ENCODE data around the gene PTPRF. TPM values are rescaled to one million over a fixed set of nuclear protein-coding genes. Genes with fewer than 3 reads are reported as not detected.

The PTPRF gene
- total and polyA plus RNA-seq, 2 donors = 26.0 to 40.6 TPM

- DNase-seq (ENCODE audit: low read depth in 6 of 9, low spot score in 9 of 9) = no peak
- no peaks in the 10 kb centered on the region for H3K36me3 ChIP-seq (ENCODE audit: control insufficient read depth in 2 of 2, insufficient read depth in 2 of 2, low read length in 1 of 2)
- peaks cover 0 to 2% of the 10 kb centered on the region in 2 donors for H3K9me3 ChIP-seq (ENCODE audit: control insufficient read depth in 2 of 2, insufficient read depth in 1 of 2, low read length in 1 of 2)
- no peak overlapping the region for H3K27ac ChIP-seq (ENCODE audit: low read depth in 1 of 2, low read length in 1 of 2)
- WGBS = 93% methylated on average over 12 of the region's 12 CpGs
- H3K4me1 ChIP-seq (ENCODE audit: control insufficient read depth in 2 of 2, insufficient read depth in 2 of 2, low read length in 2 of 2) = no peaks in the 10 kb centered on the region
- H3K4me3 ChIP-seq (ENCODE audit: low read length in 2 of 2) = no peak overlapping the region
- H3K27me3 ChIP-seq (ENCODE audit: control insufficient read depth in 2 of 2, insufficient read depth in 1 of 2, low read length in 1 of 2) = peaks cover 0 to 2% of the 10 kb centered on the region in 2 donors
Observed at GRCh38 chr1:43509740-43510375, 20.8 kb upstream of the PTPRF start.

DNA sequence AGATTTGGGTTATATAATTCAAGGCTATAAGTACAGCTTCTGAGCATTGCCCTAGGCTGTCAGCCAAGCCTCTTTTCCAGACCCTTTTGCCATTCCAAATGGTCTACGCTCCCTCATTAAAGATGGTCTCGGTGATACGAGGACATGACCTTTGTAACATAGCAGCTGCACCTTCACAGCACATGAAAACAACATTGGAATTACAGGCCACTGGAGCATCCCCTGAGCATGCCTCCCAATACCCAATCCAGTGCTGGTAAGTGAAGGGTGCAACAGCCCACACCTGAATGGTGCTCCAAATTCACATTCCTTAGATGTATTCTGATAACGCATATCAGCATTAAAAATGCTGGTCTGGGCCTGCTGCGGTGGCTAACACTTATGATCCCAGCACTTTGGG, 20.1 kb upstream of the PTPRF start:
- H3K9me3 ChIP-seq (ENCODE audit: control insufficient read depth in 2 of 2, insufficient read depth in 1 of 2, low read length in 1 of 2) = peaks cover 0 to 4% of the 10 kb centered on the region in 2 donors
- H3K36me3 ChIP-seq (ENCODE audit: control insufficient read depth in 2 of 2, insufficient read depth in 2 of 2, low read length in 1 of 2) = no peaks in the 10 kb centered on the region
- no peak for DNase-seq (ENCODE audit: low read depth in 6 of 9, low spot score in 9 of 9)
- H3K27ac ChIP-seq (ENCODE audit: low read depth in 1 of 2, low read length in 1 of 2) = no peak overlapping the region
- H3K4me1 ChIP-seq (ENCODE audit: control insufficient read depth in 2 of 2, insufficient read depth in 2 of 2, low read length in 2 of 2) = no peaks in the 10 kb centered on the region
- 98% methylated on average over 5 of the region's 5 CpGs for WGBS
- H3K27me3 ChIP-seq (ENCODE audit: control insufficient read depth in 2 of 2, insufficient read depth in 1 of 2, low read length in 1 of 2) = peaks cover 0 to 2% of the 10 kb centered on the region in 2 donors
- H3K4me3 ChIP-seq (ENCODE audit: low read length in 2 of 2) = no peak overlapping the region

DNA sequence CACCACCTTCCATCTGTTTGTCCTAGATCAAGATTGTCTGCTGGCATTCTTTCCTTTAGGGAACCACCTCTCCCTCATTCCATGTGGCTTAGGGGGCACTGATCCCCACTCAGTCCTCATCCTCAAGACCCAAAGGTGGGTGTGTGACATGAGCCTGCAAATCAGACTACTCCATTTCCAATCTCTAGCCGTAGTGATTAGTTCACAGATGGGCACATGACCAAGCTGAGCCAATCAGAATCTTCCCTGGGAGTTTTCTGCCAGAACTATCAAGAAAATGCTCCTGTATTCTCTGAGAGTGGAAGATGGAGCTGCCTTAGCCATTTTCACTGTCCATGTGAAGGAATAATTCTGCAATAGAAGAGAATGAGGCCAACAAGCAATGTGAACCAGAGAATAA, 19.3 kb upstream of the PTPRF start:
- 92% methylated on average over 1 of the region's 1 CpG for WGBS

DNA sequence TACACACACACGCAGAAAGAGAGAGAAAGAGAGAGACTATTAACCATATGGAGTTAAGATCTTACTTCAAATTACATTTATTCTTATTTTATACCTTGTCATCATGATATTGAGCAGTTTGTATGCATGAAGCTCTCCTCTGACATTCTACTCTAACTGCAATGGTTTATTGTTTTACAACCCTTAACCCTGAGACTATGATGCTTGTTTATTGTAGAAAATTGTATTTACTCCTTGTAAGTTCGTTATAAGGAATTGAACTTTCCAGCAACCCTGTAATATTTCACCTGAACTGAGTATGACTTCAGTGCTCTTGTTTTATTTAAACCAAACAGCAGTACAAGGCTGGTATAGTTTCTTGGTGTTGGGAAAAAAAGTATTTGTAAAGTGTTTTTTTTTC, 18.6 kb upstream of the PTPRF start:
- Histone ChIP-seq H3K27ac (ENCODE audit: low read depth in 1 of 2, low read length in 1 of 2) (no peak overlapping the region), H3K36me3 (ENCODE audit: control insufficient read depth in 2 of 2, insufficient read depth in 2 of 2, low read length in 1 of 2) (no peaks in the 10 kb centered on the region), H3K9me3 (ENCODE audit: control insufficient read depth in 2 of 2, insufficient read depth in 1 of 2, low read length in 1 of 2) (peaks cover 0 to 4% of the 10 kb centered on the region in 2 donors), H3K4me3 (ENCODE audit: low read length in 2 of 2) (no peak overlapping the region), H3K27me3 (ENCODE audit: control insufficient read depth in 2 of 2, insufficient read depth in 1 of 2, low read length in 1 of 2) (peaks cover 0 to 2% of the 10 kb centered on the region in 2 donors), H3K4me1 (ENCODE audit: control insufficient read depth in 2 of 2, insufficient read depth in 2 of 2, low read length in 2 of 2) (no peaks in the 10 kb centered on the region)
- WGBS = 96% methylated on average over 2 of the region's 2 CpGs
- no peak for DNase-seq (ENCODE audit: low read depth in 6 of 9, low spot score in 9 of 9)

More for the DNA sequence above, 19.3 kb upstream of the PTPRF start:
- Histone ChIP-seq H3K9me3 (ENCODE audit: control insufficient read depth in 2 of 2, insufficient read depth in 1 of 2, low read length in 1 of 2) (peaks cover 0 to 4% of the 10 kb centered on the region in 2 donors), H3K27me3 (ENCODE audit: control insufficient read depth in 2 of 2, insufficient read depth in 1 of 2, low read length in 1 of 2) (peaks cover 0 to 2% of the 10 kb centered on the region in 2 donors), H3K36me3 (ENCODE audit: control insufficient read depth in 2 of 2, insufficient read depth in 2 of 2, low read length in 1 of 2) (no peaks in the 10 kb centered on the region), H3K27ac (ENCODE audit: low read depth in 1 of 2, low read length in 1 of 2) (no peak overlapping the region), H3K4me3 (ENCODE audit: low read length in 2 of 2) (no peak overlapping the region), H3K4me1 (ENCODE audit: control insufficient read depth in 2 of 2, insufficient read depth in 2 of 2, low read length in 2 of 2) (no peaks in the 10 kb centered on the region)
- DNase-seq (ENCODE audit: low read depth in 6 of 9, low spot score in 9 of 9) = no peak

- Histone ChIP-seq H3K9me3 (ENCODE audit: control insufficient read depth in 2 of 2, insufficient read depth in 1 of 2, low read length in 1 of 2) (peaks cover 0 to 4% of the 10 kb centered on the region in 2 donors), H3K4me1 (ENCODE audit: control insufficient read depth in 2 of 2, insufficient read depth in 2 of 2, low read length in 2 of 2) (no peaks in the 10 kb centered on the region), H3K36me3 (ENCODE audit: control insufficient read depth in 2 of 2, insufficient read depth in 2 of 2, low read length in 1 of 2) (no peaks in the 10 kb centered on the region), H3K27ac (ENCODE audit: low read depth in 1 of 2, low read length in 1 of 2) (no peak overlapping the region), H3K27me3 (ENCODE audit: control insufficient read depth in 2 of 2, insufficient read depth in 1 of 2, low read length in 1 of 2) (peaks cover 0 to 2% of the 10 kb centered on the region in 2 donors), H3K4me3 (ENCODE audit: low read length in 2 of 2) (no peak overlapping the region)
- WGBS = 97% methylated on average over 6 of the region's 6 CpGs
- DNase-seq (ENCODE audit: low read depth in 6 of 9, low spot score in 9 of 9) = no peak
Observed at GRCh38 chr1:43512681-43513080, 18.0 kb upstream of the PTPRF start.

GRCh38 chr1:43513471-43514173, 17.1 kb upstream of the PTPRF start:
- no peaks in the 10 kb centered on the region for H3K4me1 ChIP-seq (ENCODE audit: control insufficient read depth in 2 of 2, insufficient read depth in 2 of 2, low read length in 2 of 2)
- 92% methylated on average over 5 of the region's 5 CpGs for WGBS
- peaks cover 0 to 2% of the 10 kb centered on the region in 2 donors for H3K27me3 ChIP-seq (ENCODE audit: control insufficient read depth in 2 of 2, insufficient read depth in 1 of 2, low read length in 1 of 2)
- H3K36me3 ChIP-seq (ENCODE audit: control insufficient read depth in 2 of 2, insufficient read depth in 2 of 2, low read length in 1 of 2) = no peaks in the 10 kb centered on the region
- DNase-seq (ENCODE audit: low read depth in 6 of 9, low spot score in 9 of 9) = no peak
- peaks cover 0 to 4% of the 10 kb centered on the region in 2 donors for H3K9me3 ChIP-seq (ENCODE audit: control insufficient read depth in 2 of 2, insufficient read depth in 1 of 2, low read length in 1 of 2)
- H3K4me3 ChIP-seq (ENCODE audit: low read length in 2 of 2) = no peak overlapping the region
- no peak overlapping the region for H3K27ac ChIP-seq (ENCODE audit: low read depth in 1 of 2, low read length in 1 of 2)

DNA sequence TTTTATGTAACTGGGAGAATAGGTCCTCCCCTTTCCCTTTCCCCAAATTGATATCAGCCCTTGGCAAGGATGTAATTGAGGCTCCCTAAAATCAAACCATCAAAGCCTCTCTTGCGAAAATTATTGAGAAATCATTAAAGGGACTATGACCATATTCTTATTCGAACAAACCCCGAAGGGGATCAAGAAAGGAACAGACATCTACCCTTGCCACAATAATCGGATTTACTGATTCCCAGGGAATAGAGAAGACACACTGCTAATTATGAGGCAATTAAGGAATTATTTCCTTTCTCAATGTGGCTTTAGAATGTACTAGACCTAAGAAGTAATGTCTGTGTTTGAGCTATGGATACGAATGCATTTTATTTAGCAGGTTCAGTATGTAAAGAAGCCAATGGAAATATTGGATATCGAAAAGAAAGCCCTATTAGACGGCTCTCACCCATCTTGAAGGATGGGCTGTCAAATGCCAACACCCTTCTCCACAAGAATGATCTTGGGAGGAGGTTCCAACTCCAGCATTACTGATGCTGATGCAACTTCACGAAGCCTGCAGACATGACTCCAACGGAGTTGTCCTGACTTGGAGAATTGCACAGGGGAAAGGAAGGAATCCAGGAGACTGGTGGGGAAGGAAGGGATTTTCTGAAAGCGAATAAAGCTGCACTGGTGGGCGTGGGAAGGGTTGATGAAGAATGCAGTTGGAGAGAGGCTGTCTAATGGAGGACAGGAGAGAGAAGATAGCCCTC, 11.6 kb upstream of the PTPRF start:
- DNase-seq (ENCODE audit: low read depth in 6 of 9, low spot score in 9 of 9) = no peak
- H3K27me3 ChIP-seq (ENCODE audit: control insufficient read depth in 2 of 2, insufficient read depth in 1 of 2, low read length in 1 of 2) = peaks cover 0 to 24% of the 10 kb centered on the region in 2 donors

GRCh38 chr1:43520100-43520778, 10.4 kb upstream of the PTPRF start:
- Histone ChIP-seq H3K27ac (ENCODE audit: low read depth in 1 of 2, low read length in 1 of 2) (no peak overlapping the region), H3K4me3 (ENCODE audit: low read length in 2 of 2) (no peak overlapping the region), H3K9me3 (ENCODE audit: control insufficient read depth in 2 of 2, insufficient read depth in 1 of 2, low read length in 1 of 2) (no peaks in the 10 kb centered on the region), H3K4me1 (ENCODE audit: control insufficient read depth in 2 of 2, insufficient read depth in 2 of 2, low read length in 2 of 2) (no peaks in the 10 kb centered on the region), H3K27me3 (ENCODE audit: control insufficient read depth in 2 of 2, insufficient read depth in 1 of 2, low read length in 1 of 2) (peaks cover 0 to 23% of the 10 kb centered on the region in 2 donors), H3K36me3 (ENCODE audit: control insufficient read depth in 2 of 2, insufficient read depth in 2 of 2, low read length in 1 of 2) (no peaks in the 10 kb centered on the region)
- 82% methylated on average over 3 of the region's 3 CpGs for WGBS
- DNase-seq (ENCODE audit: low read depth in 6 of 9, low spot score in 9 of 9) = no peak

More for the DNA sequence above, 11.6 kb upstream of the PTPRF start:
- Histone ChIP-seq H3K4me3 (ENCODE audit: low read length in 2 of 2) (no peak overlapping the region), H3K36me3 (ENCODE audit: control insufficient read depth in 2 of 2, insufficient read depth in 2 of 2, low read length in 1 of 2) (no peaks in the 10 kb centered on the region), H3K27ac (ENCODE audit: low read depth in 1 of 2, low read length in 1 of 2) (no peak overlapping the region), H3K9me3 (ENCODE audit: control insufficient read depth in 2 of 2, insufficient read depth in 1 of 2, low read length in 1 of 2) (peaks cover 0 to 4% of the 10 kb centered on the region in 2 donors), H3K4me1 (ENCODE audit: control insufficient read depth in 2 of 2, insufficient read depth in 2 of 2, low read length in 2 of 2) (no peaks in the 10 kb centered on the region)
- 94% methylated on average over 11 of the region's 11 CpGs for WGBS
